ENCODE data around the gene OR1C1.
"Not testable (repeated sequence)": the region's sequence is repeated elsewhere in the genome, so short reads cannot be mapped to it uniquely, and the experiment has no call there.

Gene OR1C1

GRCh38 chr1:247760456-247760855, at the start of gene OR1C1:
OR1C1 (minus strand) TSS chr1:247760556; CDS start chr1:247758406, 2,150 bp downstream.
- no peak for DNase-seq (ENCODE audit: low spot score)

GRCh38 chr1:247797518-247797917, 37.2 kb upstream of the OR1C1 start:
- DNase-seq (ENCODE audit: low spot score): no peak

- DNase-seq (ENCODE audit: low spot score): no peak
Measured at GRCh38 chr1:247769603-247770002, 9.2 kb upstream of the OR1C1 start.

- DNase-seq (ENCODE audit: low spot score): not testable (repeated sequence)
Measured at GRCh38 chr1:247754311-247754710, 6.0 kb downstream of the OR1C1 start.

- no peak for DNase-seq (ENCODE audit: low spot score)
Measured at GRCh38 chr1:247749870-247750269, 10.5 kb downstream of the OR1C1 start.

- DNase-seq (ENCODE audit: low spot score): no peak
Measured at GRCh38 chr1:247748041-247748440, 12.3 kb downstream of the OR1C1 start, which contains the start of gene OR14A2. OR14A2 (minus strand) TSS chr1:247748141.

- DNase-seq (ENCODE audit: low spot score): no peak
Measured at GRCh38 chr1:247747616-247748015, 12.7 kb downstream of the OR1C1 start.

- no peak for DNase-seq (ENCODE audit: low spot score)
Measured at GRCh38 chr1:247746391-247746935, 13.9 kb downstream of the OR1C1 start.

GRCh38 chr1:247742215-247742760, 18.1 kb downstream of the OR1C1 start:
- DNase-seq (ENCODE audit: low spot score): not testable (repeated sequence)

- DNase-seq (ENCODE audit: low spot score): no peak
Measured at GRCh38 chr1:247741756-247742155, 18.6 kb downstream of the OR1C1 start.

GRCh38 chr1:247740721-247741120, 19.6 kb downstream of the OR1C1 start:
- no peak for DNase-seq (ENCODE audit: low spot score)

- DNase-seq (ENCODE audit: low spot score): no peak
Measured at GRCh38 chr1:247738315-247738714, 22.0 kb downstream of the OR1C1 start, which contains the start of gene OR14K1. OR14K1 (plus strand) TSS chr1:247738615; CDS start chr1:247738615, 0 bp downstream.

- no peak for DNase-seq (ENCODE audit: low spot score)
Measured at GRCh38 chr1:247721222-247721621, 39.1 kb downstream of the OR1C1 start.

GRCh38 chr1:247716546-247716945, 43.8 kb downstream of the OR1C1 start, which contains the start of gene OR6F1:
OR6F1 (minus strand) TSS chr1:247716646; CDS start chr1:247712755, 3,891 bp downstream.
- no peak for DNase-seq (ENCODE audit: low spot score)

GRCh38 chr1:247713753-247714152, 46.6 kb downstream of the OR1C1 start:
- no peak for DNase-seq (ENCODE audit: low spot score)

- DNase-seq (ENCODE audit: low spot score): not testable (repeated sequence)
Measured at GRCh38 chr1:247710681-247711080, 49.7 kb downstream of the OR1C1 start.
